ENCODE data around the gene DCC. TPM values are rescaled to one million over a fixed set of nuclear protein-coding genes. Genes with fewer than 3 reads are reported as not detected.

DCC gene
- total RNA-seq, 1 donor from 2014 or later = 14.7 TPM

DNA sequence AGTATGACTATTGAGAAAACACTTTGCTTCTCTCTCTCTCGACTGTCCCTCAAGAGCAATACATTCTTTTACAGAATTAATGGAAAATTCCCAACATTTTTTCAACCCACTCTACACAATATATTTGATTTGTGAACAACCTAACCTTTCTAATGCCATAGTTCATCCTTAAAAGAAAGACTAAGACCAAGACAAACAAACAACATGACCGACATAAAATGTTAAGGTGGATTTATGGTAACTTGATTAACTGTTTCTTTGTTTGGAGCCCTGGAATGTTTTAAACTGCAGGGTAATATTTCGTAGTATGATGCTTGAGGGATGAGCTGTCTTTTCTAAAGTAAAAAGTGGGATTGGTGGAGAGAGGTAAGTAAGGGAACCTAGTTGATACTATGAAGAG lies 1146.3 kb downstream of the DCC start:
- DNase-seq (ENCODE audit: low spot score) = no peak
- H3K4me1 Mint-ChIP-seq (ENCODE audit: unreplicated experiment) = peaks cover 9% of the 10 kb centered on the region

DNA sequence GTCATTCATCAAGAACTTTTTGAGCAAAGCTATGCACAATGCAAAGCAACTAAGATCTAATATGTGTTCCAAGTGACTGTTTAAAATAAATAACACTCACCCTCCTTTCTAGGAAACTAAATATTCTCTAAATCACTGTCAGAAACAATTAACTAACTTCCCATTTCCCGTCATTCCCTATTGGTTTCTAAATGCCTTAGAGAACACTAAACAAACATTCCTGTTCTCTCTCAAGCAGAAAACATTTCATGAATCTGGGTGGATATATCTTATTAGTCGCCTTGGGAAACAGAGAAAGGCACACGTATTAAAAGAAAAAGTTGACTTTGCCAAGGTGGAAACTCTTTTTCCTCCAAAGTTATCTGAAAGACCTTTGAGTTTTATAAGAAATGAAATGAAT lies 1149.3 kb downstream of the DCC start:
- Mint-ChIP-seq H3K27ac (ENCODE audit: unreplicated experiment) (no peak overlapping the region), H3K4me3 (ENCODE audit: unreplicated experiment) (no peak overlapping the region), H3K27me3 (ENCODE audit: unreplicated experiment) (peaks cover 3% of the 10 kb centered on the region), H3K36me3 (ENCODE audit: low read depth, unreplicated experiment) (peaks cover 4% of the 10 kb centered on the region), H3K9me3 (ENCODE audit: unreplicated experiment) (no peaks in the 10 kb centered on the region), H3K4me1 (ENCODE audit: unreplicated experiment) (peaks cover 14% of the 10 kb centered on the region)
- TF ChIP-seq, protein P1, sequence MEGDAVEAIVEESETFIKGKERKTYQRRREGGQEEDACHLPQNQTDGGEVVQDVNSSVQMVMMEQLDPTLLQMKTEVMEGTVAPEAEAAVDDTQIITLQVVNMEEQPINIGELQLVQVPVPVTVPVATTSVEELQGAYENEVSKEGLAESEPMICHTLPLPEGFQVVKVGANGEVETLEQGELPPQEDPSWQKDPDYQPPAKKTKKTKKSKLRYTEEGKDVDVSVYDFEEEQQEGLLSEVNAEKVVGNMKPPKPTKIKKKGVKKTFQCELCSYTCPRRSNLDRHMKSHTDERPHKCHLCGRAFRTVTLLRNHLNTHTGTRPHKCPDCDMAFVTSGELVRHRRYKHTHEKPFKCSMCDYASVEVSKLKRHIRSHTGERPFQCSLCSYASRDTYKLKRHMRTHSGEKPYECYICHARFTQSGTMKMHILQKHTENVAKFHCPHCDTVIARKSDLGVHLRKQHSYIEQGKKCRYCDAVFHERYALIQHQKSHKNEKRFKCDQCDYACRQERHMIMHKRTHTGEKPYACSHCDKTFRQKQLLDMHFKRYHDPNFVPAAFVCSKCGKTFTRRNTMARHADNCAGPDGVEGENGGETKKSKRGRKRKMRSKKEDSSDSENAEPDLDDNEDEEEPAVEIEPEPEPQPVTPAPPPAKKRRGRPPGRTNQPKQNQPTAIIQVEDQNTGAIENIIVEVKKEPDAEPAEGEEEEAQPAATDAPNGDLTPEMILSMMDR (IDR thresholded peaks at IDR 0.05; ENCODE audit: unreplicated experiment) = no peak
- DNase-seq (ENCODE audit: low spot score) = no peak

More for the DNA sequence above, 1146.3 kb downstream of the DCC start:
- H3K27me3 Mint-ChIP-seq (ENCODE audit: unreplicated experiment) = no peaks in the 10 kb centered on the region
- H3K27ac Mint-ChIP-seq (ENCODE audit: unreplicated experiment) = no peak overlapping the region
- H3K9me3 Mint-ChIP-seq (ENCODE audit: unreplicated experiment) = no peaks in the 10 kb centered on the region
- no peak overlapping the region for H3K4me3 Mint-ChIP-seq (ENCODE audit: unreplicated experiment)
- TF ChIP-seq, protein P1 (IDR thresholded peaks at IDR 0.05; ENCODE audit: unreplicated experiment) = no peak
- no peaks in the 10 kb centered on the region for H3K36me3 Mint-ChIP-seq (ENCODE audit: low read depth, unreplicated experiment)

DNA sequence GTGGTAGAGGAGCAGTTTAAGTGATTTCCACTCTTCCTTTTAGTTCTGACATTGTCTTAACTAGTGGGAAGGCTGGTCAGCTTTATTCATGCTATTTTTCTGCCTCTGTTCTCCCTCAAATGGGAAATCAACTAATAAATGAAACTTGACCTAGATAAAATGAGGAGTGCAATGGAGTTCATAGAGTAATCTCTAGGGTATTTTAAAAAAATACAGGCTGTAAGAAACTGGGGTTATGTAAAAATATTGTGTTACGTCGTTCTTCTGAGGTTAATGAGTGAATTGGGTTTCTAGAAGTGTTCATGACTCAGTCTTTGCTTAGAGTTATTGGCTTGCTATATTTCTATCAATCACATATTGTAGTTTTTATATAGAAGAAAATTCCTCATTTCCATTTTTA lies 1150.0 kb downstream of the DCC start:
- TF ChIP-seq, protein P1 (IDR thresholded peaks at IDR 0.05; ENCODE audit: unreplicated experiment) = no peak
- H3K36me3 Mint-ChIP-seq (ENCODE audit: low read depth, unreplicated experiment) = peaks cover 4% of the 10 kb centered on the region

DNA sequence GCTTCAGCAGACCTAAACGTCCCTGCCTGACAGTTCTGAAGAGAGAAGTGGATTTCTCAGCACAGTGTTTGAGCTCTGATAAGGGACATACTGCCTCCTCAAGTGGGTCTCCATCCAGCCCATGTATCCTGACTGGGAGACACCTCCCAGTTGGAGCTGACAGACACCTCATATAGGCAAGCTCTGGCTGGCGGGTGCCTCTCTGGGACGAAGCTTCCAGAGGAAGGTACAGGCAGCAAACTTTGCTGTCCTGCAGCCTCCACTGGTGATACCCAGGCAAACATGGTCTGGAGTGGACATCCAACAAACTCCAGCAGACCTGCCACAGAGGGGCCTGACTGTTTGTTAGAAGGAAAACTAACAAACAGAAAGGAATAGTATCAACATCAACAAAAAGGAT lies 1156.0 kb downstream of the DCC start:
- H3K36me3 Mint-ChIP-seq (ENCODE audit: low read depth, unreplicated experiment) = peaks cover 18% of the 10 kb centered on the region
- no peaks in the 10 kb centered on the region for H3K9me3 Mint-ChIP-seq (ENCODE audit: unreplicated experiment)
- H3K4me1 Mint-ChIP-seq (ENCODE audit: unreplicated experiment) = peaks cover 5% of the 10 kb centered on the region
- peaks cover 3% of the 10 kb centered on the region for H3K27me3 Mint-ChIP-seq (ENCODE audit: unreplicated experiment)
- H3K27ac Mint-ChIP-seq (ENCODE audit: unreplicated experiment) = no peak overlapping the region
- H3K4me3 Mint-ChIP-seq (ENCODE audit: unreplicated experiment) = no peak overlapping the region
- TF ChIP-seq, protein P1 (IDR thresholded peaks at IDR 0.05; ENCODE audit: unreplicated experiment) = no peak
- no peak for DNase-seq (ENCODE audit: low spot score)

More for the DNA sequence above, 1150.0 kb downstream of the DCC start:
- H3K27ac Mint-ChIP-seq (ENCODE audit: unreplicated experiment) = no peak overlapping the region
- no peaks in the 10 kb centered on the region for H3K9me3 Mint-ChIP-seq (ENCODE audit: unreplicated experiment)
- H3K4me3 Mint-ChIP-seq (ENCODE audit: unreplicated experiment) = no peak overlapping the region
- no peak for DNase-seq (ENCODE audit: low spot score)
- H3K4me1 Mint-ChIP-seq (ENCODE audit: unreplicated experiment) = peaks cover 12% of the 10 kb centered on the region
- H3K27me3 Mint-ChIP-seq (ENCODE audit: unreplicated experiment) = peaks cover 3% of the 10 kb centered on the region

DNA sequence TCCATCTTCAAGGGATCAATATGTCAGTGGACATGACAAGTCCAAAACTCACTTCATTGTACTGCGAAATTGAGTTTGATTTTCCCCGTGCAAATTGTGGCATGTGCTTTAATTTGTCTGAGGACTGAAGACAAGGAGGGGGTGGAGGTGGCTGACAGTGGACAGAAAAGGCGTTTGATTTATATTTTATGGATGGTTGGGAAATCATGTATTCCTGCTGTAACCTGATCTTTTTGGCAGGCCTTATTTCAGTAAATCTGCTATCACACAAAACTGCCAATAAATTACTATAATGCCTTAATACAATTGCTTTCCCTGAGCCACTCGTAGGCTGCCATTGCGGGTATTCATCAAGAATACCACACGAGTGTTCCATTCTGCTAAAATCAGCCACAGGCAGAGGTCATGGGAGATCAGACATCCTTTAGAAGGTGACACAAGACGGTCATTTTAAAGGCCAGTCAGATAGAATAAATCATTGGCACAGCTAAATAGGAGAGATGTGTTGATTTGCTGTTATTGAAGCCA lies 1164.0 kb downstream of the DCC start:
- Mint-ChIP-seq H3K27me3 (ENCODE audit: unreplicated experiment) (peaks cover 2% of the 10 kb centered on the region), H3K9me3 (ENCODE audit: unreplicated experiment) (no peaks in the 10 kb centered on the region), H3K36me3 (ENCODE audit: low read depth, unreplicated experiment) (peaks cover 9% of the 10 kb centered on the region), H3K4me1 (ENCODE audit: unreplicated experiment) (no peaks in the 10 kb centered on the region), H3K4me3 (ENCODE audit: unreplicated experiment) (no peak overlapping the region), H3K27ac (ENCODE audit: unreplicated experiment) (no peak overlapping the region)
- DNase-seq (ENCODE audit: low spot score) = no peak
- TF ChIP-seq, protein P1 (IDR thresholded peaks at IDR 0.05; ENCODE audit: unreplicated experiment) = no peak

Data from endothelial cell (in vitro differentiated cells).